ENCODE data around the gene GON4L.
A peak's percentile ranks its signal among the peaks of the same experiment; 100 is the strongest.
"Not testable (repeated sequence)": the region's sequence is repeated elsewhere in the genome, so short reads cannot be mapped to it uniquely, and the experiment has no call there.

GON4L gene

DNA sequence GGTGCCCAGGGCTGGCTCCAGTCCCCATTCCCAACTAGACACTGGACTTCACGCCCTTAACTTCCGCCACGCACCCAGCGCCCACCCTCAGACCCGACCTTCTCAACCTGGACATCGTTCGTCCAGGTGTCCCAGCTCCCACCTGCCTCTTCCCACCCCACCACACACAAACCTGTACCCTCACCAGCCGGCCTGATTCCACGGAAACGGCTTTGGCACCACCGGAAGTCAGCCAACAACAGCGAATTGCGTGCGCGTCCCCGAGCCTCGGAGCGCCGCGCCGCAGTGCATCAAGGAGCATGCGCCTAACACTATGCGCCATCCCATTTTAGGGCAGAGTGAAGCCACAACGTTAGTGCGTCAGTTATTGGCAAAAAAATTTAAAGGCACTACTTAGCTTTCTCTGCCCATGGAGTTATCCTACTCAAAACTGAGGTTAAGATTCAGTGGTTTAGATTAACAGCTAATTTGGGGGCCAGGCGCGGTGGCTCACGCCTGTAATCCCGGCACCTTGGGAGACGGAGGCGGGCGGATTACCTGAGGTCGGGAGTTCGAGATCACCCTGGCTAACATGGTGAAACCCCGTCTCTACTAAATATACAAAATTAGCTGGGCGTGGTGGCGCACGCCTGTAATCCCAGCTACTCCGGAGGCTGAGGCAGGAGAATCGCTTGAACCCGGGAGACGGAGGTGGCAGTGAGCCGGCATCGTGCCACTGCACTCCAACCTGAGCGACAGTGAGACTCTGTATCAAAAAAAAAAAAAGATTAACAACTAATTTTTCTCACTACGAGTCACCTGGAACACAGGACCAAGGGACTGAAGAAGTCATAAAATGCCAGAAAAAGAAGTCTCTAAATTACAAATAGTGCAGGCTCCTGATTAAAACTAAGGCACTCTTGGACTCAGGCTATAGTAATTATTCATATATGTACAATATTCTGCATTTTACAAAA, at the start of gene GON4L:
Gene GON4L (minus strand): TSS at position 240 of the 956 bp plus-strand sequence. CDS start 3,434 bp downstream, outside the sequence.
- DNase-seq (ENCODE audit: low spot score) = peak; percentile 96

DNA sequence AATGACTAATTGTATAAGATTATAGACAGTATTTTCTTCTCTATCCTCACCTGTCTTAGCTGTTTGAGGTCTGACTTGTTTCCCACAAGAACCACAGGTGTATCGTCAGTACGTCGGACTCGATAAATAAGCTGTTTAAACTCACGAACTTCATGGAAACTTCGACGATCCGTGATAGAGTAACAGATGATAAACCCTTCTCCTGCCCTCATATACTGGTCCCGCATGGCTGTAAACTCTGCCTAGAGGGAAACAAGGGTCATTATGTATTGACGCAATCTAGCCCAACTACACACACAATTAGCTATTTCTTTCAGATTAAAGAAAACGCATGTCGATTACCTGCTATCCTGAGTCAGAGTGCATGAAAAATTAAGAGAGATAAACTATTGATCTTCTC, 47.2 kb upstream of the GON4L start:
- DNase-seq (ENCODE audit: low spot score) = no peak

- no peak for DNase-seq (ENCODE audit: low spot score)
Measured at GRCh38 chr1:155900161-155900560, 43.1 kb upstream of the GON4L start.

DNA sequence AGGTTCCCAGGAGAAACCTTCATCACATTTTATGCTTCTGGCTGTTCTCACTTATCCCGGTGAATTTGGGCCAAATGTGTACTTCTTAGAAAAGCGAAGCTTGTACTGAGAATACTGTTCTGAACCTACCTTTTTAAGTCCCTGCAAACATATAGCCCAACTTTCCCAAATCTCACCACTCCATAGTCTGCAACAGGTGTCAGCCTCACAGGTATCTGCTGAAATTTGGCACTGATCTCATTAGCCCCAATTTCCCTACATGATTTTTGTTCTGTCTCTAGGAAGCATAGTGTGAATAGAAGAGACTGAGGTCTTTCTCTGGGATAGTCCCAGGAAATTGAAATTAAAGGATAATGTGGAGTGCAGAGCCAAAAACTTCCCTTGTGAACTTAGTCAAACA, 42.7 kb upstream of the GON4L start:
- no peak for DNase-seq (ENCODE audit: low spot score)

- DNase-seq (ENCODE audit: low spot score) = no peak
Measured at GRCh38 chr1:155898888-155899287, 41.9 kb upstream of the GON4L start.

GRCh38 chr1:155897746-155898145, 40.7 kb upstream of the GON4L start:
- no peak for DNase-seq (ENCODE audit: low spot score)

- DNase-seq (ENCODE audit: low spot score) = not testable (repeated sequence)
Measured at GRCh38 chr1:155896476-155896875, 39.5 kb upstream of the GON4L start.

DNA sequence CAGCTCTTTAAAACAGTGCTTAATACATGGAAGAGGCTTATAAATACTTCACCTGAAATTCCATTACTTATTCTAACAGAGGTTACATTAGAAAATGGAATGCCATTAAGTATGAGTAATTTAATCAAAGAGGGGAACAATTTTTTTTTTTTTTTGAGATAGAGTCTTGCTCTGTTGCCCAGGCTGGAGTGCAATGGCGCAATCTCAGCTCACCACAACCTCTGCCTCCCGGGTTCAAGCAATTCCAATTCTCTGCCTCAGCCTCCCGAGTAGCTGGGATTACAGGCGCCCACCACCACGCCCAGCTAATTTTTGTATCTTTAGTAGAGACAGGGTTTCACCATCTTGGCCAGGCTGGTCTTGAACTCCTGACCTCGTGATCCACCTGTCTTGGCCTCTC, 38.6 kb upstream of the GON4L start:
- not testable (repeated sequence) for DNase-seq (ENCODE audit: low spot score)

- peak; percentile 81 for DNase-seq (ENCODE audit: low spot score)
Measured at GRCh38 chr1:155893389-155894142, 36.6 kb upstream of the GON4L start.

- DNase-seq (ENCODE audit: low spot score) = peak; percentile 55
Measured at GRCh38 chr1:155892796-155893195, 35.8 kb upstream of the GON4L start.

- DNase-seq (ENCODE audit: low spot score) = no peak
Measured at GRCh38 chr1:155890251-155890650, 33.2 kb upstream of the GON4L start.

- peak; percentile 30 for DNase-seq (ENCODE audit: low spot score)
Measured at GRCh38 chr1:155889566-155889965, 32.6 kb upstream of the GON4L start.

- peak; percentile 19 for DNase-seq (ENCODE audit: low spot score)
Measured at GRCh38 chr1:155888481-155888880, 31.5 kb upstream of the GON4L start.

DNA sequence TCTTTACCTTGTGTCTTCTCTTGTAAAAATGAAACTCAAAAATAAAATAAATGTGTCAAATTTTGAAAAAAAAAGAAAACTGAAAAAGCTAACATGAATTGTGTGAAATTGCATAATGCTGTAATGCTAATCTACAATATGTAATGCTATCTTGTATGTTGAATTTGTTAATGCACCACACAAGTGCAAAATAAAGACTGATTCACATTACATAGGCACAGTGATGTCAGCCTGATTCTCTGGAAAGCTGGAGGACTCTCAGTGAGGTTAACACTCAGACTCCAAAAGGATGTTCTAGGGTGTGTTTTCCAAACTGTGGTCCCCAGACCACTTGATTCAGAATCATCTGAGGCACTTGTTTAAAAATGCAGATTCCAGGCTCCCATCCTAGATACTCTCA, 28.0 kb upstream of the GON4L start:
- no peak for DNase-seq (ENCODE audit: low spot score)

DNA sequence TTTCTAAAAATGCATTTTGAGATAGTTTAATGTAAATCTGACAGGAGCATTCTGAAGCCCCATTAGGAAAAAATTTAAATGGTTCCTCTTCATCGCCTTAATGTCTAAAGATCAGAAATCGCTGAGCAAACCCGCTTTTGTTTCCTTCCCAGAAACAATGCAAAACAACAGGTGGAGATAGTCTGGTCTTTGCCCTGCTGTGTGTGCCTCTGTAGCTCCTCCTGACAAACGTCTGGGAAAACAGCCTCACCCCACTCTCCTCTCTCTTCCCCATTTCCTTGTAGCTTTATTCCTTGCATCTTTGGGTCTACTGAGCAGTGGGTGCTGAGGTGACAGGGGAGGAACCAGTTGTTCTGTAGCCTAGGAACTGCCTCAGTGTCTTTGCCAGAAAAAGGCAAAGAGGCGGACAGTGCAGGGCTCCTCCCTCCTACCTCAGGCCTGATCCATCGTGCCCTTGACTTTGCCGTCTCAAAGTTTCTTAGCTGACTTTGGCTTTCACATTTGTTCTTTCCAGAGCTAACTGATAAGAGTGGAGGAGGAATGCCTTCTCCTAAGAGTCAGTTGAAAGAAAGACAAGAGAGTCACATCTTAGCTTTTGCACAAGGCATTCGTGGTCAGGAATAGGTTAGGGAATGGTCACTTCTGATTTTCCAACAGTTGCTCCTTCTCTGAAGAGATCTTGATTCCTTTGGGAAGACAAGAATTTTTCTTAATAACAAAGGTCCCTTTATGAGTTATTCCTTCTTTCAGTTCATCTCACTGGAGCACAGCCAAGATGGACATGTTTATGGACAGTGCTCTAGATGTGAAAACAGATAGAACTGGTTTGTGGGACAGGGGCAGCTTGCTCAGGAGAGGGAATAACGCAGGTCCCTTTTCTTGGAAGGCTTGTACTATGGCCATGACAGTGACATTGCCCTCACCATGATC, 27.3 kb upstream of the GON4L start:
- no peak for DNase-seq (ENCODE audit: low spot score)

GRCh38 chr1:155882766-155883165, 25.8 kb upstream of the GON4L start:
- no peak for DNase-seq (ENCODE audit: low spot score)

GRCh38 chr1:155882235-155882634, 25.2 kb upstream of the GON4L start:
- no peak for DNase-seq (ENCODE audit: low spot score)

DNA sequence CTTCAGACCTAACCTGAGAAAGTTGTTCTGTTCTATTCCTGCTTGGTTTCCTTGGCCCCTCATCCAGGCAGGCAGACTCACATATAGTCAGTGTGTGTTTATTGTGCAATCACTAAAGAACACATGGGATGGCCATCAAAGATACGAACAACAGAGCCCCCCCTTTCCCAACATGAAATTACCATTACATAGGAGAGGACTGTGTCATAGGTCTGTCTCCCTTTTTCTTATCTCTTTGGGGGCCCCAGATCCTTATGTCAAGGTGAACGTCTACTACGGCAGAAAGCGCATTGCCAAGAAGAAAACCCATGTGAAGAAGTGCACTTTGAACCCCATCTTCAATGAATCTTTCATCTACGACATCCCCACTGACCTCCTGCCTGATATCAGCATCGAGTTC, 23.9 kb upstream of the GON4L start:
- no peak for DNase-seq (ENCODE audit: low spot score)

GRCh38 chr1:155880251-155880650, 23.2 kb upstream of the GON4L start:
- no peak for DNase-seq (ENCODE audit: low spot score)

GRCh38 chr1:155877945-155878344, 20.9 kb upstream of the GON4L start:
- no peak for DNase-seq (ENCODE audit: low spot score)

DNA sequence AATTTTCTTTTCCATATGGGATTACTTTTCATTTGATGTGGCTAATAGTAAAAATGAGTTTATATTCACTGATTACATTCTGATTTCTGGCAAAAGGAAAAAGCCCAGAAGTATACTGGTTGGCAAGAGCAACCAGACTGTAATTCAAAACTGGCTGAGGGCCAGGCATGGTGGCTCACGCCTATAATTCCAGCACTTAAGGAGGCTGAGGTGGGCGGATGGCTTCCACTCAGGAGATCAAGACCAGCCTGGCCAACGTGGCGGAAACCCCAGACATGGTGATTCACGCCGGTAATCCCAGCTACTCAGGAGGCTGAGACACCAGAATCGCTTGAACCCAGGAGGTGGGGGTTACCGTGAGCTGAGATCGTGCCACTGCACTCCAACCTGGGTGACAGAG, 16.8 kb upstream of the GON4L start:
- no peak for DNase-seq (ENCODE audit: low spot score)

DNA sequence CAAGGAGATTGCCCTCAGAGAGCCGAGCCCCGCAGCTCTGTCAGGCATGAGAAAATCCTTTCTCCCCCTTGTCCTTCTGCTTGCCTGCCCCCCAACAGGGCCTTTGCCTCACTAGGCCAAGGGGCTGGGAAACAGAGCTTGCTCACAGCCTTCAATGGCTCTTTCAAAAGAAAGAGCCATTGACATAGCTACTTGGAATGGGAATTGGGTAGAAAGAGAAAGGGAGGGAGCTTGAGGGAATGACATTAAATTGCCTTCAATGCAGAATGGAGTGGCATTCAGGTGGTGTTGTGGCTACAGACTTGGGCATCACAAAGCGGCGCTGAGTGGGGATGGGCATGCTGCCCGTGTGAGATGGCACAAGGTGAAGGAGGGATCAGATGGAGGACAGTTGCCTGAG, 15.5 kb upstream of the GON4L start:
- DNase-seq (ENCODE audit: low spot score) = no peak
